ENCODE results near the gene GAS7.
A peak's percentile ranks its signal among the peaks of the same experiment; 100 is the strongest.
"Not testable (repeated sequence)": the region's sequence is repeated elsewhere in the genome, so short reads cannot be mapped to it uniquely, and the experiment has no call there.

The GAS7 gene

DNA sequence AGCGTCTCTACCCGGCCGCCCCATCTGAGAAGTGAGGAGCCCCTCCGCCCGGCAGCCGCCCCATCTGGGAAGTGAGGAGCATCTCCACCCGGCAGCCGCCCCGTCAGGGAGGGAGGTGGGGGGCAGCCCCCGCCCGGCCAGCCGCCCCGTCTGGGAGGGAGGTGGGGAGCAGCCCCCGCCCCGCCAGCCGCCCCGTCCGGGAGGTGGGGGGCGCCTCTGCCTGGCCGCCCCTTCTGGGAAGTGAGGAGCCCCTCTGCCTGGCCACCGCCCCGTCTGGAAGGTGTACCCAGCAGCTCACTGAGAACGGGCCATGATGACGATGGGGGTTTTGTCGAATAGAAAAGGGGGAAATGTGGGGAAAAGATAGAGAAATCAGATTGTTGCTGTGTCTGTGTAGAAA is 140.9 kb downstream of the GAS7 start:
- POLR2A ChIA-PET; H3K27me3 ChIP-seq (replicated peaks in 2 of 5; ENCODE audit: control insufficient read depth in 4 of 5, insufficient read depth in 5 of 5, low read length in 4 of 5); H3K27ac ChIP-seq (ENCODE audit: insufficient read depth in 1 of 2, low read depth in 1 of 2, low read length in 2 of 2, poor library complexity in 1 of 2, severe bottlenecking in 2 of 2); DNase-seq; H3K4me3 ChIP-seq (ENCODE audit: control insufficient read depth in 1 of 7, extremely low read depth in 1 of 7, insufficient read depth in 4 of 7, low read depth in 2 of 7, low read length in 6 of 7); CTCF ChIA-PET; H3K36me3 ChIP-seq (ENCODE audit: control insufficient read depth in 4 of 4, insufficient read depth in 4 of 4, low read length in 3 of 4); H3K9me3 ChIP-seq (ENCODE audit: control extremely low read depth in 1 of 5, control insufficient read depth in 4 of 5, insufficient read depth in 2 of 5, low read depth in 1 of 5, low read length in 4 of 5): not testable (repeated sequence)
- peaks cover 0 to 24% (median 18%) of the 10 kb centered on the region in 4 experiments for H3K4me1 ChIP-seq (ENCODE audit: control extremely low read depth in 1 of 4, control insufficient read depth in 4 of 4, insufficient read depth in 4 of 4, low read length in 3 of 4)
- WGBS (ENCODE audit: insufficient coverage) = 98% methylated on average over 12 of the region's 25 CpGs

DNA sequence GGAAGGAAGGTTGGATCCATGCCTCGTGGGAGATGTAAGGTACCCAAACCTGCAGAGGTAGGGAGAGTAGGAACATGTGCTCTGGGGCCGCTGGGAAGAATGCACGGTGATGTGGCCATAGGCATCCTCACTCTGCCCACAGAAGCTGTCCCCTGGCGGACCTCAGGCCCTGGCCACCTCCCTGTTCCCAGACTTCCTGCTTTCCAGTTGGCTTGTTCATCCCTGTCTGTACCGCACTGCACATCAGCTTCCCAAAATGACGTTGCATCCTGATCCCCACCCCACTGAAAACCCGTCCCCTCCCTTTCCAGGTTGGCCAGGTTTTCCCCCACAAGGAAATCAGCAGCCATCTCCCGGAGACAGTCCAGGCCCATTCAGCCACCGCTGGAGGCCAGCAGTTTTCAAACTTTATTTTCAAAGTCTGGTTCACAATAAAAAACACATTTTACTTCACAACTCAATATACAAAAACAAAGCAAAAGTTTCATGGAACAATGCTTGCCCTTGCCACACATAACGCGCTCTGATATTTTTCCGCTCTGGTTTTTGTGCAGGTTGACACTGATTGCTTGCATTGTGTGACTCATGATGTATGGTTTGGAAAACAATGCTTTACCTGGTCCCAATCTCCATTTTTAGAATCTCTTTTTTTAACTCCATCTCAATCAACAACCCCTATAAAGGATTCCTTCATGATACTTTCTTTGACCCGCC is 143.0 kb downstream of the GAS7 start:
- Histone ChIP-seq H3K27me3 (replicated peaks in 2 of 5; ENCODE audit: control insufficient read depth in 4 of 5, insufficient read depth in 5 of 5, low read length in 4 of 5) (no peaks in the 10 kb centered on the region), H3K4me1 (ENCODE audit: control extremely low read depth in 1 of 4, control insufficient read depth in 4 of 4, insufficient read depth in 4 of 4, low read length in 3 of 4) (peaks cover 12 to 33% (median 26%) of the 10 kb centered on the region in 4 experiments), H3K9me3 (ENCODE audit: control extremely low read depth in 1 of 5, control insufficient read depth in 4 of 5, insufficient read depth in 2 of 5, low read depth in 1 of 5, low read length in 4 of 5) (no peaks in the 10 kb centered on the region), H3K36me3 (ENCODE audit: control insufficient read depth in 4 of 4, insufficient read depth in 4 of 4, low read length in 3 of 4) (no peaks in the 10 kb centered on the region), H3K4me3 (ENCODE audit: control insufficient read depth in 1 of 7, extremely low read depth in 1 of 7, insufficient read depth in 4 of 7, low read depth in 2 of 7, low read length in 6 of 7) (no peak overlapping the region), H3K27ac (ENCODE audit: insufficient read depth in 1 of 2, low read depth in 1 of 2, low read length in 2 of 2, poor library complexity in 1 of 2, severe bottlenecking in 2 of 2) (no peak overlapping the region)
- DNase-seq = no peak
- ChIA-PET POLR2A (no interaction called here), CTCF (no interaction called here)
- whole genome bisulfite sequencing (ENCODE audit: insufficient coverage) = 96% methylated on average over 11 of the region's 13 CpGs

DNA sequence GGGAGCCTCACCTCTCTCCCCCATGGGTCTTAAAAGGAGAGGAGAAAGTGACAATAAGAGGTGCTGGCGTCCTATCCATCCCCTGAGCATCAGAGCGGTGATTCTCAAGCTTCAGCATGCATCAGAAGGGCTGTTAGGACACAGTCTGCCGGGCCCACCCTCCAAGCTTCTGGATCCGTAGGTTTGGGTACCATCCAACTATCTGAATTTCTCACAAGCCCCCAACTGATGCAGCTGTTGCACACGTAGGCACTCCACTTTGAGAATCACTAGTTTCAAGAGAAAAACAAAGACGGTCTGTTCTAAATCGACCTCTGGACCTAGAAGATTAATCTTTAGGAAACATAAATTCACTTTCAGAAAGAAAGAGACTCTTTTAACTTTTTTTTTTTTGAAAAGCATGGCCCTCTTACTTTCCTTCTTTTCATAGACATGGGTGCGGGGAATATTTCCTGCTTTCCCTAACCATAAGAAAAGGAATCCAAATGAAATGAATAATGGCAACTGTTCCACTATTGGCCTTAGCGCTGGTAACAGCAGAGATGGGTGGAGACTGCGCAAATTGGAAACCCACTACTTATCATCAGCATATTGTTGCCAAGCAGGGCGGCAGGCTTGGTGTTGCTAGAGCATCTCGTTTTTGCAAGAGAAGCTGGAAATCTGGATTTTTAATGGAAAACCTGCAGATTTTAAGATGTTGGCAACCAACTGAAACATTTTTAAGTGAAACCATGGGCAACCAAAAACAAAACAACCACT is 144.4 kb downstream of the GAS7 start:
- POLR2A ChIA-PET = no interaction called here
- Histone ChIP-seq H3K27ac (ENCODE audit: insufficient read depth in 1 of 2, low read depth in 1 of 2, low read length in 2 of 2, poor library complexity in 1 of 2, severe bottlenecking in 2 of 2) (no peak overlapping the region), H3K4me1 (ENCODE audit: control extremely low read depth in 1 of 4, control insufficient read depth in 4 of 4, insufficient read depth in 4 of 4, low read length in 3 of 4) (peaks cover 14 to 40% (median 26%) of the 10 kb centered on the region in 4 experiments), H3K4me3 (ENCODE audit: control insufficient read depth in 1 of 7, extremely low read depth in 1 of 7, insufficient read depth in 4 of 7, low read depth in 2 of 7, low read length in 6 of 7) (no peak overlapping the region), H3K36me3 (ENCODE audit: control insufficient read depth in 4 of 4, insufficient read depth in 4 of 4, low read length in 3 of 4) (no peaks in the 10 kb centered on the region), H3K9me3 (ENCODE audit: control extremely low read depth in 1 of 5, control insufficient read depth in 4 of 5, insufficient read depth in 2 of 5, low read depth in 1 of 5, low read length in 4 of 5) (no peaks in the 10 kb centered on the region), H3K27me3 (replicated peaks in 2 of 5; ENCODE audit: control insufficient read depth in 4 of 5, insufficient read depth in 5 of 5, low read length in 4 of 5) (no peaks in the 10 kb centered on the region)
- no peak for DNase-seq
- 98% methylated on average over 9 of the region's 12 CpGs for WGBS (ENCODE audit: insufficient coverage)
- CTCF ChIA-PET = no interaction called here

DNA sequence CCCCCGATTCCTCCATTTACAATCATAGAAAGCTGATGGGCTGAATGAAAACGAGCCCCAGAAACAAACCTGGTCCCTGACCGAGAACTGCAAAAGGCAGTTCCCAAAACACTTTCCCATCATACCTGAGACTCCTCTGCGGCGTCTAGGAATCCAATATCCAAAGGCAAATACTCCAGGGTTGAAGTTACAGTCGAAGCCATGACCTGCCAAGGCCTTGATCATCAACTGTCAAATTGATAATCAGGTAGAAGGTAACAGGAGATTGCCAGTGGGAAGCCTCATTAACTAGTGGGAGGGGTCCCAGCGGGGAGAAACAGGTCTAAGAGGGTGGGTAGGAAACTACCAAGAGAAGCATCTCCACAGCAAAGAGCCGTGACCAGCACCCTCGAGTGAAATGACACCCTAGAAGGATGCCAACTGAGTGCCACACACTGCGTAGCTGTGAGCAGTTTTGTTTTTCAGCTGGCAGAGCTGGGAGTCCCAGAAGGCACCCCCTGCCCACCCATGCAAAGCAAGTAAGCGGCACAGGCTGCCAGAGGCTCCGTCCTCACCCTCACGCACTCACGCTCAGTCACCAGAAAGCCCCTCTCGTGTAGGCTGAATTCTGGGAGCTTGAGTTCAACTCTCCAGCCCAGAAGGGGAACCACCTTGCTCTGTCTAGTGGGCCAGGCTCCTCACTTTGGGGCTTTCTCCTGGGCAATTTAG is 146.1 kb downstream of the GAS7 start:
- peak in 2 of 3 donors; percentile 48 to 50 for DNase-seq
- no peaks in the 10 kb centered on the region for H3K27me3 ChIP-seq (replicated peaks in 2 of 5; ENCODE audit: control insufficient read depth in 4 of 5, insufficient read depth in 5 of 5, low read length in 4 of 5)
- H3K9me3 ChIP-seq (ENCODE audit: control extremely low read depth in 1 of 5, control insufficient read depth in 4 of 5, insufficient read depth in 2 of 5, low read depth in 1 of 5, low read length in 4 of 5) = no peaks in the 10 kb centered on the region
- H3K36me3 ChIP-seq (ENCODE audit: control insufficient read depth in 4 of 4, insufficient read depth in 4 of 4, low read length in 3 of 4) = no peaks in the 10 kb centered on the region
- CTCF ChIA-PET = interaction anchor here (0.6 to 2.5 kb wide), 3 partner anchors 9 to 34 kb away, joined by 3 to 11 read pairs (median 4); no protein-coding TSS in a partner anchor
- 94% methylated on average over 14 of the region's 15 CpGs for WGBS (ENCODE audit: insufficient coverage)
- peaks cover 14 to 41% (median 26%) of the 10 kb centered on the region in 4 experiments for H3K4me1 ChIP-seq (ENCODE audit: control extremely low read depth in 1 of 4, control insufficient read depth in 4 of 4, insufficient read depth in 4 of 4, low read length in 3 of 4)
- POLR2A ChIA-PET = interaction anchor here (0.7 kb wide), 1 partner anchor 67 kb away, joined by 3 read pairs; no protein-coding TSS in a partner anchor
- H3K4me3 ChIP-seq (ENCODE audit: control insufficient read depth in 1 of 7, extremely low read depth in 1 of 7, insufficient read depth in 4 of 7, low read depth in 2 of 7, low read length in 6 of 7) = no peak overlapping the region
- no peak overlapping the region for H3K27ac ChIP-seq (ENCODE audit: insufficient read depth in 1 of 2, low read depth in 1 of 2, low read length in 2 of 2, poor library complexity in 1 of 2, severe bottlenecking in 2 of 2)

- H3K9me3 ChIP-seq (ENCODE audit: control extremely low read depth in 1 of 5, control insufficient read depth in 4 of 5, insufficient read depth in 2 of 5, low read depth in 1 of 5, low read length in 4 of 5) = no peaks in the 10 kb centered on the region
- peak overlapping the region in 1 of 2 experiments; percentile 19 for H3K27ac ChIP-seq (ENCODE audit: insufficient read depth in 1 of 2, low read depth in 1 of 2, low read length in 2 of 2, poor library complexity in 1 of 2, severe bottlenecking in 2 of 2)
- H3K4me1 ChIP-seq (ENCODE audit: control extremely low read depth in 1 of 4, control insufficient read depth in 4 of 4, insufficient read depth in 4 of 4, low read length in 3 of 4) = peaks cover 14 to 45% (median 27%) of the 10 kb centered on the region in 4 experiments
- peak in 1 of 3 donors; percentile 21 for DNase-seq
- ChIA-PET CTCF (interaction anchor here (1.2 to 2.5 kb wide), 7 partner anchors 10 to 175 kb away, joined by 3 to 11 read pairs (median 4); no protein-coding TSS in a partner anchor), POLR2A (interaction anchor here (1.2 to 1.6 kb wide), 2 partner anchors 33 to 69 kb away, joined by 3 to 5 read pairs; no protein-coding TSS in a partner anchor)
- WGBS (ENCODE audit: insufficient coverage) = 84% methylated on average over 7 of the region's 8 CpGs
- no peaks in the 10 kb centered on the region for H3K27me3 ChIP-seq (replicated peaks in 2 of 5; ENCODE audit: control insufficient read depth in 4 of 5, insufficient read depth in 5 of 5, low read length in 4 of 5)
- H3K36me3 ChIP-seq (ENCODE audit: control insufficient read depth in 4 of 4, insufficient read depth in 4 of 4, low read length in 3 of 4) = no peaks in the 10 kb centered on the region
- H3K4me3 ChIP-seq (ENCODE audit: control insufficient read depth in 1 of 7, extremely low read depth in 1 of 7, insufficient read depth in 4 of 7, low read depth in 2 of 7, low read length in 6 of 7) = peak overlapping the region in 1 of 7 experiments; percentile 53
These were observed 147.3 kb downstream of the GAS7 start for GRCh38 chr17:10051112-10051511.

DNA sequence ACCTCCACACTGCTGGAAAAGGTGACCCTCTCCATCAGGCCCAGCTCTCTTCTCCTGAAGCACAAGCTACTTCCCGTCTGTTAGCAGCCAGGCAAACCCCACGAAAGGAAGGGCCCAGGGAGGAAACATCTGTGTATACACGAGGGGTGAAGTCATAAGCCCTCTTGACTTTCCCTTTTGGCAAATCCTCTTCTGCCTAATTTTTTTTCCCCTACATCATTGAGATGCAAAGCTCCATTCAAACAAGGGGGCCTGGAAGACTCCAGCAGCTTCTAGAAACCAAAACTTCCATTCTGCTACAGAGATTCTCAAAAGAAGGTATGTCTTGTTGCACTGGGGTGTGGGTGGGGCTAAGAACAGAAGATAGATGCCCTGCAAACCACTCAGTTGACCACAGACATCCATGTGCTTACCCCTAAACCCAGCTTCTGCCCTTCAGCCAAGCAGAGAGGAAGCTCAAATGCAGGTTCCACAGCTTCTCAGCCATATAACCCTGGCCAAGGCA is 147.8 kb downstream of the GAS7 start:
- Histone ChIP-seq H3K4me3 (ENCODE audit: control insufficient read depth in 1 of 7, extremely low read depth in 1 of 7, insufficient read depth in 4 of 7, low read depth in 2 of 7, low read length in 6 of 7) (peak overlapping the region in 2 of 7 experiments; percentile 46 to 53), H3K27me3 (replicated peaks in 2 of 5; ENCODE audit: control insufficient read depth in 4 of 5, insufficient read depth in 5 of 5, low read length in 4 of 5) (no peaks in the 10 kb centered on the region), H3K36me3 (ENCODE audit: control insufficient read depth in 4 of 4, insufficient read depth in 4 of 4, low read length in 3 of 4) (no peaks in the 10 kb centered on the region), H3K9me3 (ENCODE audit: control extremely low read depth in 1 of 5, control insufficient read depth in 4 of 5, insufficient read depth in 2 of 5, low read depth in 1 of 5, low read length in 4 of 5) (no peaks in the 10 kb centered on the region), H3K4me1 (ENCODE audit: control extremely low read depth in 1 of 4, control insufficient read depth in 4 of 4, insufficient read depth in 4 of 4, low read length in 3 of 4) (peaks cover 14 to 45% (median 27%) of the 10 kb centered on the region in 4 experiments), H3K27ac (ENCODE audit: insufficient read depth in 1 of 2, low read depth in 1 of 2, low read length in 2 of 2, poor library complexity in 1 of 2, severe bottlenecking in 2 of 2) (peak overlapping the region in 1 of 2 experiments; percentile 20)
- WGBS (ENCODE audit: insufficient coverage) = 0% methylated on average over 2 of the region's 3 CpGs
- CTCF ChIA-PET = interaction anchor here (1.2 to 2.5 kb wide), 7 partner anchors 11 to 175 kb away, joined by 3 to 11 read pairs (median 4); no protein-coding TSS in a partner anchor
- peak; percentile 74 to 95 (median 93) for DNase-seq
- POLR2A ChIA-PET = interaction anchor here (0.8 to 1.6 kb wide), 3 partner anchors 32 to 69 kb away, joined by 3 to 5 read pairs (median 4); no protein-coding TSS in a partner anchor
